ENCODE data around the gene ARHGAP10.

ARHGAP10 gene

GRCh38 chr4:147943159-147943638 is 211.3 kb downstream of the ARHGAP10 start:
- ATAC-seq (ENCODE audit: insufficient read depth, low read depth), result no peak
- H3K36me3 ChIP-seq (ENCODE audit: insufficient read depth, low read length), result no peaks in the 10 kb centered on the region
- DNase-seq, result no peak
- TF ChIP-seq EZH2 (IDR thresholded peaks at IDR 0.05; ENCODE audit: borderline replicate concordance, low read depth, low read length, severe bottlenecking) (no peak), CTCF (IDR thresholded peaks at IDR 0.05; ENCODE audit: borderline replicate concordance, extremely low read depth, low read length, poor library complexity, severe bottlenecking) (no peak)
- H3K4me1 ChIP-seq (ENCODE audit: insufficient read depth, low read length), result no peaks in the 10 kb centered on the region
- no peak overlapping the region for H3K4me3 ChIP-seq (ENCODE audit: low read depth in 1 of 2, low read length in 2 of 2)
- no peak overlapping the region for H3K27ac ChIP-seq (ENCODE audit: low read length)
- H4K20me1 ChIP-seq (ENCODE audit: insufficient read depth, low read length), result no peaks in the 10 kb centered on the region
- H3K79me2 ChIP-seq (ENCODE audit: insufficient read depth, low read length), result no peaks in the 10 kb centered on the region
- no peak overlapping the region for H3K9ac ChIP-seq (ENCODE audit: low read depth, low read length)
- no peak overlapping the region for H3K4me2 ChIP-seq (ENCODE audit: insufficient read depth, low read length)
- no peaks in the 10 kb centered on the region for H3K9me3 ChIP-seq (ENCODE audit: insufficient read depth, low read length, severe bottlenecking)
- H2AFZ ChIP-seq (ENCODE audit: low read depth, low read length), result no peak overlapping the region
- no peaks in the 10 kb centered on the region for H3K27me3 ChIP-seq (ENCODE audit: insufficient read depth, low read length, poor library complexity)

- TF ChIP-seq EZH2 (IDR thresholded peaks at IDR 0.05; ENCODE audit: borderline replicate concordance, low read depth, low read length, severe bottlenecking), result no peak
- TF ChIP-seq CTCF (IDR thresholded peaks at IDR 0.05; ENCODE audit: borderline replicate concordance, extremely low read depth, low read length, poor library complexity, severe bottlenecking), result no peak
- H3K9ac ChIP-seq (ENCODE audit: low read depth, low read length), result no peak overlapping the region
- no peaks in the 10 kb centered on the region for H3K36me3 ChIP-seq (ENCODE audit: insufficient read depth, low read length)
- H3K27ac ChIP-seq (ENCODE audit: low read length), result no peak overlapping the region
- H3K79me2 ChIP-seq (ENCODE audit: insufficient read depth, low read length), result no peaks in the 10 kb centered on the region
- H3K9me3 ChIP-seq (ENCODE audit: insufficient read depth, low read length, severe bottlenecking), result no peaks in the 10 kb centered on the region
- H2AFZ ChIP-seq (ENCODE audit: low read depth, low read length), result no peak overlapping the region
- DNase-seq (no peak), ATAC-seq (ENCODE audit: insufficient read depth, low read depth) (no peak)
- H3K4me2 ChIP-seq (ENCODE audit: insufficient read depth, low read length), result no peak overlapping the region
- H3K27me3 ChIP-seq (ENCODE audit: insufficient read depth, low read length, poor library complexity), result no peaks in the 10 kb centered on the region
- no peak overlapping the region for H3K4me3 ChIP-seq (ENCODE audit: low read depth in 1 of 2, low read length in 2 of 2)
- no peaks in the 10 kb centered on the region for H3K4me1 ChIP-seq (ENCODE audit: insufficient read depth, low read length)
- H4K20me1 ChIP-seq (ENCODE audit: insufficient read depth, low read length), result no peaks in the 10 kb centered on the region
Measured at GRCh38 chr4:147944249-147944648, 212.4 kb downstream of the ARHGAP10 start.

DNA sequence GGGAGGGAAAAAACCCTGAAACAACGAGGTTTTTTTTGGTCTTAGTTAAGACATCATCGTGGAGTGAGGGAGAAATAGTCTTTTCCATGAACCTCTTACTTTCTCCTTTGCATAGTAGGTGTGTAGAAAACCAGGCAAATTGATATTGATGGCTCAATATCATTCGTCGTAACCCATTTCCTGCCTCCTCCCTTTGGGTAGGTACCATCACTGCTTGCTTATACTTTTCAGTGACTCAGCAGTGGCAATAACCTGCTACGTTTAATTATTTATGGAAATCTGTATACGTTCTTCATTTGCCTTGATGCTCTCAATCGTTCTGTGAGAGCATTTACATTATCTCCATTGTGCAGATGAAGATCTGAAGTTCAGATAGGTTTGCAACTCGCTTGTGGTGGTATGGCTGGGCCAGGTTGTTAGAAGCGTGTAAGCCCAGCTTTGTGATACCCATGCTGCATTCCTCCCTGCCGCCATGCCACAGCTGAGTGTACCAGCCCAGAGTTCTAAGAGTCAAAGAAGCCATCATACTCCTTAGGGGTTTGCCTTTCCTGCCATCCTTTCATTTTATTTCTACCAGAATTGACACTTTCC is 212.9 kb downstream of the ARHGAP10 start:
- no peaks in the 10 kb centered on the region for H3K27me3 ChIP-seq (ENCODE audit: insufficient read depth, low read length, poor library complexity)
- no peaks in the 10 kb centered on the region for H4K20me1 ChIP-seq (ENCODE audit: insufficient read depth, low read length)
- no peak overlapping the region for H3K9ac ChIP-seq (ENCODE audit: low read depth, low read length)
- TF ChIP-seq EZH2 (IDR thresholded peaks at IDR 0.05; ENCODE audit: borderline replicate concordance, low read depth, low read length, severe bottlenecking) (no peak), CTCF (IDR thresholded peaks at IDR 0.05; ENCODE audit: borderline replicate concordance, extremely low read depth, low read length, poor library complexity, severe bottlenecking) (no peak)
- H3K79me2 ChIP-seq (ENCODE audit: insufficient read depth, low read length), result no peaks in the 10 kb centered on the region
- H2AFZ ChIP-seq (ENCODE audit: low read depth, low read length), result no peak overlapping the region
- H3K9me3 ChIP-seq (ENCODE audit: insufficient read depth, low read length, severe bottlenecking), result no peaks in the 10 kb centered on the region
- ATAC-seq (ENCODE audit: insufficient read depth, low read depth) (no peak), DNase-seq (no peak)
- no peaks in the 10 kb centered on the region for H3K36me3 ChIP-seq (ENCODE audit: insufficient read depth, low read length)
- no peak overlapping the region for H3K27ac ChIP-seq (ENCODE audit: low read length)
- no peak overlapping the region for H3K4me2 ChIP-seq (ENCODE audit: insufficient read depth, low read length)
- H3K4me1 ChIP-seq (ENCODE audit: insufficient read depth, low read length), result no peaks in the 10 kb centered on the region
- H3K4me3 ChIP-seq (ENCODE audit: low read depth in 1 of 2, low read length in 2 of 2), result no peak overlapping the region

Data from DND-41 (cell line).